PC-3 (cell line): ENCODE results near the gene GIPC2.

ENCODE experiments used
- CTCF ChIP-seq: fragments of 300-600 bp; sonication (generic); conservative IDR thresholded peaks from 2 replicates; pipeline ENCODE4 v1.5.1; 2017; ENCODE audit warnings: antibody characterized with exemption, low read depth, mild to moderate bottlenecking, low read length
- EZH2 ChIP-seq: fragments of 300-600 bp; sonication (generic); IDR thresholded peaks from one replicate; pipeline ENCODE4 v1.6.1; 2017; ENCODE audit warnings: antibody characterized with exemption, mild to moderate bottlenecking, low read length; ENCODE audit not compliant: unreplicated experiment

- TF ChIP-seq CTCF (peak; percentile 30; the same call in 1 of the 2 replicates), EZH2 (no peak)
Observed at GRCh38 chr1:78060857-78061563, 15.2 kb downstream of the GIPC2 start.
